ENCODE measurements around the gene AEBP2. TPM values are rescaled to one million over a fixed set of nuclear protein-coding genes. Genes with fewer than 3 reads are reported as not detected.
A peak's percentile ranks its signal among the peaks of the same experiment; 100 is the strongest.

AEBP2 gene
- total and polyA plus RNA-seq, 3 experiments from 2014 or later: 14.8 to 77.0 (median 73.6) TPM

GRCh38 chr12:19430988-19431387 is 8.3 kb upstream of the AEBP2 start:
- Histone ChIP-seq H3K9me3 (ENCODE audit: low read length) (no peaks in the 10 kb centered on the region), H3K27ac (ENCODE audit: low read depth, low read length) (no peak overlapping the region), H3K36me3 (ENCODE audit: insufficient read depth, low read length) (no peaks in the 10 kb centered on the region), H3K4me3 (ENCODE audit: low read length) (no peak overlapping the region), H3K27me3 (ENCODE audit: insufficient read depth, low read length, poor library complexity, severe bottlenecking) (no peaks in the 10 kb centered on the region), H3K4me1 (ENCODE audit: insufficient read depth, low read length) (peaks cover 8% of the 10 kb centered on the region)
- ChIA-PET CTCF (no interaction called here), POLR2A (no interaction called here)
- Mint-ChIP-seq H3K4me1 (peaks cover 15 to 26% (median 16%) of the 10 kb centered on the region in 3 donors), H3K27ac (no peak overlapping the region), H3K27me3 (peaks cover 0 to 1% of the 10 kb centered on the region in 2 donors), H3K9me3 (peaks cover 0 to 4% (median 0%) of the 10 kb centered on the region in 5 donors), H3K36me3 (peaks cover 0 to 7% (median 0%) of the 10 kb centered on the region in 3 donors), H3K4me3 (no peak overlapping the region)
- DNase-seq: no peak

GRCh38 chr12:19431407-19432308 is 7.6 kb upstream of the AEBP2 start:
- Histone ChIP-seq H3K9me3 (ENCODE audit: low read length) (no peaks in the 10 kb centered on the region), H3K4me3 (ENCODE audit: low read length) (no peak overlapping the region), H3K27ac (ENCODE audit: low read depth, low read length) (no peak overlapping the region), H3K27me3 (ENCODE audit: insufficient read depth, low read length, poor library complexity, severe bottlenecking) (no peaks in the 10 kb centered on the region), H3K36me3 (ENCODE audit: insufficient read depth, low read length) (no peaks in the 10 kb centered on the region), H3K4me1 (ENCODE audit: insufficient read depth, low read length) (peaks cover 8% of the 10 kb centered on the region)
- H3K4me1 Mint-ChIP-seq: peaks cover 15 to 26% (median 16%) of the 10 kb centered on the region in 3 donors
- H3K4me3 Mint-ChIP-seq: no peak overlapping the region
- peaks cover 0 to 1% of the 10 kb centered on the region in 2 donors for H3K27me3 Mint-ChIP-seq
- peak overlapping the region in 5 of 8 donors; percentile 37 to 65 (median 59) for H3K27ac Mint-ChIP-seq
- POLR2A ChIA-PET: no interaction called here
- H3K36me3 Mint-ChIP-seq: peaks cover 0 to 7% (median 0%) of the 10 kb centered on the region in 3 donors
- DNase-seq: no peak
- H3K9me3 Mint-ChIP-seq: peaks cover 0 to 4% (median 0%) of the 10 kb centered on the region in 5 donors
- CTCF ChIA-PET: interaction anchor here (0.8 kb wide), 1 partner anchor 16 kb away, joined by 3 read pairs; no protein-coding TSS in a partner anchor

- Histone ChIP-seq H3K9me3 (ENCODE audit: low read length) (no peaks in the 10 kb centered on the region), H3K27me3 (ENCODE audit: insufficient read depth, low read length, poor library complexity, severe bottlenecking) (no peaks in the 10 kb centered on the region), H3K27ac (ENCODE audit: low read depth, low read length) (no peak overlapping the region), H3K36me3 (ENCODE audit: insufficient read depth, low read length) (no peaks in the 10 kb centered on the region), H3K4me3 (ENCODE audit: low read length) (no peak overlapping the region), H3K4me1 (ENCODE audit: insufficient read depth, low read length) (peaks cover 8% of the 10 kb centered on the region)
- CTCF ChIA-PET: interaction anchor here (0.8 kb wide), 1 partner anchor 15 kb away, joined by 3 read pairs; no protein-coding TSS in a partner anchor
- Mint-ChIP-seq H3K27ac (peak overlapping the region in 2 of 8 donors; percentile 37 to 65), H3K36me3 (peaks cover 0 to 4% (median 0%) of the 10 kb centered on the region in 3 donors), H3K9me3 (peaks cover 0 to 4% (median 0%) of the 10 kb centered on the region in 5 donors), H3K27me3 (peaks cover 0 to 1% of the 10 kb centered on the region in 2 donors), H3K4me1 (peaks cover 15 to 26% (median 16%) of the 10 kb centered on the region in 3 donors), H3K4me3 (no peak overlapping the region)
- POLR2A ChIA-PET: no interaction called here
- DNase-seq: no peak
These were observed 6.8 kb upstream of the AEBP2 start for GRCh38 chr12:19432309-19433170.

- peak in 1 of 5 donors; percentile 22 for DNase-seq
- Mint-ChIP-seq H3K4me3 (no peak overlapping the region), H3K27me3 (no peaks in the 10 kb centered on the region), H3K9me3 (no peaks in the 10 kb centered on the region), H3K36me3 (peaks cover 0 to under 1% (median 0%) of the 10 kb centered on the region in 3 donors), H3K27ac (peak overlapping the region in 7 of 8 donors; percentile 7 to 70 (median 40)), H3K4me1 (peaks cover 16 to 27% (median 19%) of the 10 kb centered on the region in 3 donors)
- H3K27ac ChIP-seq (ENCODE audit: low read depth, low read length): no peak overlapping the region
- no peak overlapping the region for H3K4me3 ChIP-seq (ENCODE audit: low read length)
- CTCF ChIA-PET: no interaction called here
- no peaks in the 10 kb centered on the region for H3K36me3 ChIP-seq (ENCODE audit: insufficient read depth, low read length)
- peaks cover 13% of the 10 kb centered on the region for H3K4me1 ChIP-seq (ENCODE audit: insufficient read depth, low read length)
- no peaks in the 10 kb centered on the region for H3K27me3 ChIP-seq (ENCODE audit: insufficient read depth, low read length, poor library complexity, severe bottlenecking)
- no peaks in the 10 kb centered on the region for H3K9me3 ChIP-seq (ENCODE audit: low read length)
- POLR2A ChIA-PET: no interaction called here
These were observed 4.8 kb upstream of the AEBP2 start for GRCh38 chr12:19434538-19434937.

- Mint-ChIP-seq H3K27me3 (peaks cover 0 to 4% of the 10 kb centered on the region in 2 donors), H3K27ac (peak overlapping the region in 3 of 8 donors; percentile 0 to 64 (median 12)), H3K36me3 (peaks cover 0 to 12% (median 2%) of the 10 kb centered on the region in 3 donors), H3K4me3 (peak overlapping the region in 1 of 7 donors; percentile 40), H3K4me1 (peaks cover 20 to 31% (median 22%) of the 10 kb centered on the region in 3 donors), H3K9me3 (no peaks in the 10 kb centered on the region)
- H3K36me3 ChIP-seq (ENCODE audit: insufficient read depth, low read length): no peaks in the 10 kb centered on the region
- no peaks in the 10 kb centered on the region for H3K27me3 ChIP-seq (ENCODE audit: insufficient read depth, low read length, poor library complexity, severe bottlenecking)
- CTCF ChIA-PET: no interaction called here
- H3K27ac ChIP-seq (ENCODE audit: low read depth, low read length): no peak overlapping the region
- POLR2A ChIA-PET: interaction anchor here (0.7 kb wide), 1 partner anchor 299 kb away, joined by 6 read pairs; no protein-coding TSS in a partner anchor
- no peak overlapping the region for H3K4me3 ChIP-seq (ENCODE audit: low read length)
- peaks cover 13% of the 10 kb centered on the region for H3K4me1 ChIP-seq (ENCODE audit: insufficient read depth, low read length)
- DNase-seq: no peak
- H3K9me3 ChIP-seq (ENCODE audit: low read length): no peaks in the 10 kb centered on the region
These were observed 3.3 kb upstream of the AEBP2 start for GRCh38 chr12:19435831-19436497.

GRCh38 chr12:19436931-19437330 is 2.4 kb upstream of the AEBP2 start:
- ChIA-PET POLR2A (interaction anchor here (0.7 kb wide), 1 partner anchor 300 kb away, joined by 6 read pairs; no protein-coding TSS in a partner anchor), CTCF (no interaction called here)
- Histone ChIP-seq H3K27me3 (ENCODE audit: insufficient read depth, low read length, poor library complexity, severe bottlenecking) (no peaks in the 10 kb centered on the region), H3K9me3 (ENCODE audit: low read length) (no peaks in the 10 kb centered on the region), H3K27ac (ENCODE audit: low read depth, low read length) (no peak overlapping the region), H3K4me3 (ENCODE audit: low read length) (no peak overlapping the region), H3K36me3 (ENCODE audit: insufficient read depth, low read length) (no peaks in the 10 kb centered on the region), H3K4me1 (ENCODE audit: insufficient read depth, low read length) (peaks cover 22% of the 10 kb centered on the region)
- Mint-ChIP-seq H3K4me1 (peaks cover 24 to 38% (median 27%) of the 10 kb centered on the region in 3 donors), H3K4me3 (peak overlapping the region in 2 of 7 donors; percentile 11 to 44), H3K36me3 (peaks cover 0 to 16% (median 2%) of the 10 kb centered on the region in 3 donors), H3K27ac (peak overlapping the region in 5 of 8 donors; percentile 0 to 64 (median 54)), H3K27me3 (peaks cover 0 to 4% of the 10 kb centered on the region in 2 donors), H3K9me3 (no peaks in the 10 kb centered on the region)
- no peak for DNase-seq

- Histone ChIP-seq H3K27ac (ENCODE audit: low read depth, low read length) (no peak overlapping the region), H3K9me3 (ENCODE audit: low read length) (no peaks in the 10 kb centered on the region), H3K36me3 (ENCODE audit: insufficient read depth, low read length) (no peaks in the 10 kb centered on the region), H3K4me1 (ENCODE audit: insufficient read depth, low read length) (peaks cover 32% of the 10 kb centered on the region), H3K4me3 (ENCODE audit: low read length) (no peak overlapping the region), H3K27me3 (ENCODE audit: insufficient read depth, low read length, poor library complexity, severe bottlenecking) (no peaks in the 10 kb centered on the region)
- H3K27me3 Mint-ChIP-seq: peaks cover 0 to 4% of the 10 kb centered on the region in 2 donors
- H3K36me3 Mint-ChIP-seq: peaks cover 0 to 16% (median 2%) of the 10 kb centered on the region in 3 donors
- H3K4me1 Mint-ChIP-seq: peaks cover 29 to 44% (median 37%) of the 10 kb centered on the region in 3 donors
- H3K4me3 Mint-ChIP-seq: peak overlapping the region in 2 of 7 donors; percentile 31 to 64
- H3K9me3 Mint-ChIP-seq: no peaks in the 10 kb centered on the region
- no peak for DNase-seq
- POLR2A ChIA-PET: no interaction called here
- peak overlapping the region in 6 of 8 donors; percentile 17 to 99 (median 48) for H3K27ac Mint-ChIP-seq
- CTCF ChIA-PET: no interaction called here
These were observed 1.3 kb upstream of the AEBP2 start for GRCh38 chr12:19437996-19438395.

All from CD8-positive, alpha-beta memory T cell (primary cell).